Measurements from ENCODE around the gene MRPL10. TPM values are rescaled to one million over a fixed set of nuclear protein-coding genes. Genes with fewer than 3 reads are reported as not detected.

MRPL10 gene
- total and polyA plus RNA-seq, 10 of the 15 experiments (the other 5 are each of a cell fraction or from before 2014, with no cell fraction given), result 18.9 to 61.9 (median 47.3) TPM

- TF ChIP-seq E4F1 (IDR thresholded peaks at IDR 0.05; ENCODE audit: borderline replicate concordance, partially characterized antibody), result no peak
- TF ChIP-seq, protein P1, sequence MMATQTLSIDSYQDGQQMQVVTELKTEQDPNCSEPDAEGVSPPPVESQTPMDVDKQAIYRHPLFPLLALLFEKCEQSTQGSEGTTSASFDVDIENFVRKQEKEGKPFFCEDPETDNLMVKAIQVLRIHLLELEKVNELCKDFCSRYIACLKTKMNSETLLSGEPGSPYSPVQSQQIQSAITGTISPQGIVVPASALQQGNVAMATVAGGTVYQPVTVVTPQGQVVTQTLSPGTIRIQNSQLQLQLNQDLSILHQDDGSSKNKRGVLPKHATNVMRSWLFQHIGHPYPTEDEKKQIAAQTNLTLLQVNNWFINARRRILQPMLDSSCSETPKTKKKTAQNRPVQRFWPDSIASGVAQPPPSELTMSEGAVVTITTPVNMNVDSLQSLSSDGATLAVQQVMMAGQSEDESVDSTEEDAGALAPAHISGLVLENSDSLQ (IDR thresholded peaks at IDR 0.05), result no peak
- peak; percentile 49; the same call in 1 of the 2 replicates for TF ChIP-seq IKZF1 (conservative IDR thresholded peaks at IDR 0.05)
- TF ChIP-seq HCFC1 (IDR thresholded peaks at IDR 0.05; ENCODE audit: low read length), result 0 out of 2 replicates have a peak, but pooled peaks have one; percentile 38
- peak; percentile 86; the same call in 1 of the 2 replicates for TF ChIP-seq SIN3A (IDR thresholded peaks at IDR 0.05; ENCODE audit: low read depth, low read length)
- TF ChIP-seq SIX5 (IDR thresholded peaks at IDR 0.05; ENCODE audit: low read depth, low read length, severe bottlenecking), result no peak
- TF ChIP-seq RBBP5 (conservative IDR thresholded peaks at IDR 0.05), result no peak
- TF ChIP-seq MTA2 (IDR thresholded peaks at IDR 0.05; ENCODE audit: low read depth), result 0 out of 2 replicates have a peak, but pooled peaks have one; percentile 19
- TF ChIP-seq, protein P2, sequence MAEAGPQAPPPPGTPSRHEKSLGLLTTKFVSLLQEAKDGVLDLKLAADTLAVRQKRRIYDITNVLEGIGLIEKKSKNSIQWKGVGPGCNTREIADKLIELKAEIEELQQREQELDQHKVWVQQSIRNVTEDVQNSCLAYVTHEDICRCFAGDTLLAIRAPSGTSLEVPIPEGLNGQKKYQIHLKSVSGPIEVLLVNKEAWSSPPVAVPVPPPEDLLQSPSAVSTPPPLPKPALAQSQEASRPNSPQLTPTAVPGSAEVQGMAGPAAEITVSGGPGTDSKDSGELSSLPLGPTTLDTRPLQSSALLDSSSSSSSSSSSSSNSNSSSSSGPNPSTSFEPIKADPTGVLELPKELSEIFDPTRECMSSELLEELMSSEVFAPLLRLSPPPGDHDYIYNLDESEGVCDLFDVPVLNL (IDR thresholded peaks at IDR 0.05; ENCODE audit: low read depth, low read length), result 0 out of 2 replicates have a peak, but pooled peaks have one; percentile 39
- TF ChIP-seq HDGF (IDR thresholded peaks at IDR 0.05), result peak; percentile 83
- TF ChIP-seq, protein P3, sequence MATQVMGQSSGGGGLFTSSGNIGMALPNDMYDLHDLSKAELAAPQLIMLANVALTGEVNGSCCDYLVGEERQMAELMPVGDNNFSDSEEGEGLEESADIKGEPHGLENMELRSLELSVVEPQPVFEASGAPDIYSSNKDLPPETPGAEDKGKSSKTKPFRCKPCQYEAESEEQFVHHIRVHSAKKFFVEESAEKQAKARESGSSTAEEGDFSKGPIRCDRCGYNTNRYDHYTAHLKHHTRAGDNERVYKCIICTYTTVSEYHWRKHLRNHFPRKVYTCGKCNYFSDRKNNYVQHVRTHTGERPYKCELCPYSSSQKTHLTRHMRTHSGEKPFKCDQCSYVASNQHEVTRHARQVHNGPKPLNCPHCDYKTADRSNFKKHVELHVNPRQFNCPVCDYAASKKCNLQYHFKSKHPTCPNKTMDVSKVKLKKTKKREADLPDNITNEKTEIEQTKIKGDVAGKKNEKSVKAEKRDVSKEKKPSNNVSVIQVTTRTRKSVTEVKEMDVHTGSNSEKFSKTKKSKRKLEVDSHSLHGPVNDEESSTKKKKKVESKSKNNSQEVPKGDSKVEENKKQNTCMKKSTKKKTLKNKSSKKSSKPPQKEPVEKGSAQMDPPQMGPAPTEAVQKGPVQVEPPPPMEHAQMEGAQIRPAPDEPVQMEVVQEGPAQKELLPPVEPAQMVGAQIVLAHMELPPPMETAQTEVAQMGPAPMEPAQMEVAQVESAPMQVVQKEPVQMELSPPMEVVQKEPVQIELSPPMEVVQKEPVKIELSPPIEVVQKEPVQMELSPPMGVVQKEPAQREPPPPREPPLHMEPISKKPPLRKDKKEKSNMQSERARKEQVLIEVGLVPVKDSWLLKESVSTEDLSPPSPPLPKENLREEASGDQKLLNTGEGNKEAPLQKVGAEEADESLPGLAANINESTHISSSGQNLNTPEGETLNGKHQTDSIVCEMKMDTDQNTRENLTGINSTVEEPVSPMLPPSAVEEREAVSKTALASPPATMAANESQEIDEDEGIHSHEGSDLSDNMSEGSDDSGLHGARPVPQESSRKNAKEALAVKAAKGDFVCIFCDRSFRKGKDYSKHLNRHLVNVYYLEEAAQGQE (IDR thresholded peaks at IDR 0.05; ENCODE audit: low read depth, low read length), result no peak
- peak; percentile 59 for TF ChIP-seq SMAD1 (IDR thresholded peaks at IDR 0.05; ENCODE audit: low read depth, partially characterized antibody)
- TF ChIP-seq EED (IDR thresholded peaks at IDR 0.05; ENCODE audit: low read depth), result peak; percentile 31; the same call in 1 of the 2 replicates
- no peak for TF ChIP-seq NFIC (IDR thresholded peaks at IDR 0.05; ENCODE audit: low read depth, low read length)
- TF ChIP-seq SMARCA5 (IDR thresholded peaks at IDR 0.05), result no peak
- peak; percentile 73; the same call in 1 of the 2 replicates for TF ChIP-seq TCF12 (IDR thresholded peaks at IDR 0.05; ENCODE audit: low read depth, low read length)
- no peak for TF ChIP-seq RFX5 (IDR thresholded peaks at IDR 0.05; ENCODE audit: low read depth, low read length)
- TF ChIP-seq MYC (IDR thresholded peaks at IDR 0.05; ENCODE audit: insufficient read depth, insufficient read length, insufficient replicate concordance, low read length, severe bottlenecking), result no peak
- TF ChIP-seq POU2F2 (IDR thresholded peaks at IDR 0.05; ENCODE audit: borderline replicate concordance, low read depth, low read length), result peak; percentile 28; the same call in 1 of the 3 replicates
- no peak for TF ChIP-seq LARP7 (IDR thresholded peaks at IDR 0.05)
- peak; percentile 84; the same call in 1 of the 2 replicates for TF ChIP-seq POLR2AphosphoS2 (IDR thresholded peaks at IDR 0.05; ENCODE audit: low read depth, low read length)
- TF ChIP-seq CBFB (IDR thresholded peaks at IDR 0.05; ENCODE audit: low read depth), result no peak
Observed at GRCh38 chr17:47821424-47822391, 9.6 kb downstream of the MRPL10 start, which contains the start of gene OSBPL7 (continued).
